Measurements from ENCODE around the gene C3.
A peak's percentile ranks its signal among the peaks of the same experiment; 100 is the strongest.
"Not testable (repeated sequence)": the region's sequence is repeated elsewhere in the genome, so short reads cannot be mapped to it uniquely, and the experiment has no call there.

The C3 gene

GRCh38 chr19:6662702-6663101, 57.7 kb downstream of the C3 start:
- DNase-seq (ENCODE audit: low read depth) = no peak

GRCh38 chr19:6661509-6662244, 58.8 kb downstream of the C3 start:
- DNase-seq (ENCODE audit: low read depth) = not testable (repeated sequence)

- DNase-seq (ENCODE audit: low read depth) = no peak
Measured at GRCh38 chr19:6660930-6661329, 59.5 kb downstream of the C3 start.

GRCh38 chr19:6656390-6656789, 64.1 kb downstream of the C3 start:
- not testable (repeated sequence) for DNase-seq (ENCODE audit: low read depth)

GRCh38 chr19:6654347-6655310, 65.8 kb downstream of the C3 start:
- no peak for DNase-seq (ENCODE audit: low read depth)

- no peak for DNase-seq (ENCODE audit: low read depth)
Measured at GRCh38 chr19:6652805-6653094, 67.7 kb downstream of the C3 start.

GRCh38 chr19:6651965-6652804, 68.3 kb downstream of the C3 start:
- DNase-seq (ENCODE audit: low read depth) = no peak

GRCh38 chr19:6649185-6649584, 71.3 kb downstream of the C3 start:
- DNase-seq (ENCODE audit: low read depth) = no peak

GRCh38 chr19:6648141-6648715, 72.2 kb downstream of the C3 start:
- DNase-seq (ENCODE audit: low read depth) = no peak

GRCh38 chr19:6644796-6645195, 75.7 kb downstream of the C3 start:
- no peak for DNase-seq (ENCODE audit: low read depth)

GRCh38 chr19:6640333-6640732, 80.1 kb downstream of the C3 start:
- DNase-seq (ENCODE audit: low read depth) = not testable (repeated sequence)

GRCh38 chr19:6639439-6639838, 81.0 kb downstream of the C3 start:
- DNase-seq (ENCODE audit: low read depth) = no peak

- DNase-seq (ENCODE audit: low read depth) = not testable (repeated sequence)
Measured at GRCh38 chr19:6633456-6633813, 87.0 kb downstream of the C3 start.

GRCh38 chr19:6632747-6633455, 87.5 kb downstream of the C3 start:
- DNase-seq (ENCODE audit: low read depth) = not testable (repeated sequence)

- DNase-seq (ENCODE audit: low read depth) = peak; percentile 81
Measured at GRCh38 chr19:6632002-6632621, 88.3 kb downstream of the C3 start.

Measured in stimulated activated CD8-positive, alpha-beta memory T cell treated with anti-CD3 and anti-CD28 coated beads, Interleukin-12 subunit alpha, Interleukin-12 subunit beta, amount 100 ng/mL, for 1 hour (primary cell).